Measurements from ENCODE around the gene DIPK1C.

The DIPK1C gene

GRCh38 chr18:74480149-74480651, 23.1 kb upstream of the DIPK1C start:
- DNase-seq, result no peak

DNA sequence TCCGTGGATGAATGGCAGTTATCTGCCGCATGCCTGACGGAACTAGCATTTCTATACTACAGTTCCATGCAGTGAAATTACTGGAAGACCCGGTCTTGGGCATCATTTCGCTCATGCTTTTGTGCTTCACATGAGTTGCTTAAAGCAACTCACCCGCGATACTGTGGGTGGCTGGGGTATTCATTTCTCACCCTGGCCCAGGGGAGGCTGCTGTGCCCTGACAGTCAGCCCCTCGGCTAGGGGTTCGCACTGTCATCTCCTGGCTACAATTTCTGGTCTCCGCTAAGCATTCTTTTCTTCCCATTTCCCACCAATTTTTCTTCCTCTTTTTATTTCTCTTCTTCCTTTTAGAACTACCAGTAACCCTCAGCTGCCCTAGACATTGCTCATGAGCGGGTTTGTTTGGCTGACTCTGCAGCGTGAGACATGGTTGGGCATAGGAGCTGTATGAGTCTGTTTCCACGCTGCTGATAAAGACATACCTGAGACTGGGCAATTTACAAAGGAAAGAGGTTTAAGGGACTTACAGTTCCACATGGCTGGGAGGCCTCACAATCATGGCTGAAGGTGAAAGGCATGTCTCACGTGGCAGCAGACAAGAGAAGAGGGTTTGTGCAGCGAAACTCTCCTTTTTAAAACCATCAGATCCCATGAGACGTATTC, 22.5 kb upstream of the DIPK1C start:
- no peak for DNase-seq

GRCh38 chr18:74478880-74479279, 21.8 kb upstream of the DIPK1C start:
- DNase-seq, result no peak

DNA sequence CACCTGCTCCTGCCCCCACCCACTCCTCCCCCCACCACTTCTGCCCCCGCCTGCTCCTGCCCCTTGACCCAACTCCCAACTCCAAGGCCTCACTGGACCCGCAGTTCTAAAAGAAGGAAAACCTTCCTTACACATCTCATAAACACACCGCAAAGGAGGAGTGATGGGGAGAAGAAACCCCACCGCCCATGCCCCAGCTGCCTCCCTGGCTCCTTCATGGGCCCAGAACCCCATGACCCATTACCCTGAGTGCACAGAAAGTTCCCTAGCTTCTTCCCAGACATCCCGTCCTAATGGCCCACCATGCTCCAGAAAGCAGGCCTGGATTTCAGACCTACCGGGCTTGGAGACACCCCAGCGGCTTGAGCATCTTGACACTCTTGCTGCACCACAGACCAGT, 21.2 kb upstream of the DIPK1C start:
- no peak for DNase-seq

GRCh38 chr18:74477771-74478170, 20.7 kb upstream of the DIPK1C start:
- DNase-seq, result no peak

GRCh38 chr18:74476140-74476539, 19.0 kb upstream of the DIPK1C start:
- no peak for DNase-seq

GRCh38 chr18:74473976-74474640, 17.0 kb upstream of the DIPK1C start:
- no peak for DNase-seq

DNA sequence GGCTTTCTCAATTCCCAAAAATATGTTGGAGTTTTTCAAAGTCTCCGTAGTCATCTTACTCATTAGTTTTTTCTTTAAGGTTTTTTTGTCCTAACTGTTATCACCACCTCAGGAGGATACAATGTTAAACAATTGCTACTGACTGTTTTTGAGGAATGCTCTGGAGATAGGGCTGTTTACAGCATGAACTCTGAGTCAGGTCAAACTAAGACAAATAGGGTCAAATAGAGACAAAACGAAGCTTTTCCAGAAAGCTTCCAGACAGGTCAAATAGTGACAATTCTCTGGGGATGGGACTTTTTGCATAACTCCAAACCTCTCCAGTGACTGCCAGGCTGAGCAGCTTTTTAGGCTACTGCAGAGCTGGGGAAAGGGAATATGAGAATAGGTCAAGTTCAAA, 15.2 kb upstream of the DIPK1C start:
- no peak for DNase-seq

DNA sequence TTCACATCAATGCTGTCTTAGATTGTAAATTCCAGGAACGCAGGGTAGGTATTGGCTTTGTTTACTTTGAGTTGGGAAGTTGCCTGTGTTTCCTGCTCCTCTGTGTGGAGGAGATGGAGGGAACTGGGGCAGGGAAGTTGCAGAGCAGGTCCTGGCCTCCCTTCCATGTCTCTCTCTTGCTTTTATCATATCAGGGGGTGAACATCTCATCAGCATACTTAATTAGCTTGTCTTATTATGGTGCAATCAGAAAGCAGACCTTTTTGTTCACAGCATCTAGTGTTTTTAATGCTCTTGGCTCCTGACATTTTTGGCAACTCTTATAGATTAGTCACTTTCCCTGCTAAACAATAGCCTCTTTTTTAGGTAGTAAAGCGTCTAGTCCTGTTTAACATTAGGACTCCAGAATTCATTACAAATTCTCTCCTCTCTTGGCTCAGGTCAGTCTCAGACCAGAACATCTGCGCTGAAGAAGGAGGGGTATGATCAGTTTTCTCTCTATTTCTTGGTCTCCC, 11.5 kb upstream of the DIPK1C start:
- no peak for DNase-seq

- no peak for DNase-seq
Measured at GRCh38 chr18:74465775-74466174, 8.7 kb upstream of the DIPK1C start.

- DNase-seq, result no peak
Measured at GRCh38 chr18:74463983-74464382, 6.9 kb upstream of the DIPK1C start.

GRCh38 chr18:74463254-74463653, 6.1 kb upstream of the DIPK1C start:
- DNase-seq, result no peak

GRCh38 chr18:74460825-74461224, 3.7 kb upstream of the DIPK1C start:
- DNase-seq, result no peak

- no peak for DNase-seq
Measured at GRCh38 chr18:74459889-74460288, 2.8 kb upstream of the DIPK1C start.

- DNase-seq, result no peak
Measured at GRCh38 chr18:74457725-74458421, 765 bp upstream of the DIPK1C start.

- DNase-seq, result no peak
Measured at GRCh38 chr18:74456349-74457042, 612 bp downstream of the DIPK1C start.

DNA sequence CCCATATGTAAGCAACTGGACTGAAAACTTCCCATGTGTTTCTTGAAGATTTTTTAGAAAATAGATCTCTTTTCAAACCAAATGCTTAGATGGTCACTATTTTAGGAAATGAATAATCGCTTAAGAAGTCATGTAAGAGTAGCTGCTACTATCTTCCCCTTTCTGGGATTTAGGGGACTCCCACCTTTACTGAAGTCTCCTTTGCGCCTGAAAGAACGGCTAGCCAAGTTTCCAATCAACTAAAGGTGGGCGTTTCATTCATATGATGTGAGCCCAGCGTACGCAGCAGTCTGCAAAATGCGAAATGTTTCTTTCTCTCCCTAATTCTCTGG, 1.1 kb downstream of the DIPK1C start:
- DNase-seq, result no peak

GRCh38 chr18:74455386-74455785, 1.7 kb downstream of the DIPK1C start:
- no peak for DNase-seq

GRCh38 chr18:74454279-74454751, 2.8 kb downstream of the DIPK1C start:
- no peak for DNase-seq

- DNase-seq, result no peak
Measured at GRCh38 chr18:74453642-74454198, 3.4 kb downstream of the DIPK1C start.

- no peak for DNase-seq
Measured at GRCh38 chr18:74453016-74453566, 4.0 kb downstream of the DIPK1C start.

DNA sequence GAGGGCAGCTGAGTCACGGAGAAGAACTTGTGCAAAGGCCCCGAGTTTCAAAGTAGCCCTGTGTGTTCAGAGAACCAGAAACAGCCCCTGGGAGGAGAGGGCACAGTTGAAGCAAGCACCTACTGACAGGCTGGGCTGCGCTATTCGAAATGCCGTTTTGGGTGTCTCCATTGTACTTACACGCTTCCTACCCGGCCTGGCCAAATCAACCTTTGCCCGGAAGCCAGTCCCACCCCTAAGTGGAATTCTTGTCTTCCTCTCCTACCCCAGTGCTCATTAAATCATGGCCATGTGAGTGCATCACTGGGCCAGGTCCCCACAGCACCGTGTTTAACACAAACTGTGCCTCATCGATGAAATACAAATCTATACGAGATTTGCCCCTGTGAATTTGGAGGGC, 6.0 kb downstream of the DIPK1C start:
- no peak for DNase-seq

GRCh38 chr18:74450626-74451025, 6.5 kb downstream of the DIPK1C start:
- no peak for DNase-seq

Measured in DMS 273 treated with DMSO at 0.1 percent for 48 hours (cell line).